ENCODE measurements around the gene RACGAP1.

Gene RACGAP1

DNA sequence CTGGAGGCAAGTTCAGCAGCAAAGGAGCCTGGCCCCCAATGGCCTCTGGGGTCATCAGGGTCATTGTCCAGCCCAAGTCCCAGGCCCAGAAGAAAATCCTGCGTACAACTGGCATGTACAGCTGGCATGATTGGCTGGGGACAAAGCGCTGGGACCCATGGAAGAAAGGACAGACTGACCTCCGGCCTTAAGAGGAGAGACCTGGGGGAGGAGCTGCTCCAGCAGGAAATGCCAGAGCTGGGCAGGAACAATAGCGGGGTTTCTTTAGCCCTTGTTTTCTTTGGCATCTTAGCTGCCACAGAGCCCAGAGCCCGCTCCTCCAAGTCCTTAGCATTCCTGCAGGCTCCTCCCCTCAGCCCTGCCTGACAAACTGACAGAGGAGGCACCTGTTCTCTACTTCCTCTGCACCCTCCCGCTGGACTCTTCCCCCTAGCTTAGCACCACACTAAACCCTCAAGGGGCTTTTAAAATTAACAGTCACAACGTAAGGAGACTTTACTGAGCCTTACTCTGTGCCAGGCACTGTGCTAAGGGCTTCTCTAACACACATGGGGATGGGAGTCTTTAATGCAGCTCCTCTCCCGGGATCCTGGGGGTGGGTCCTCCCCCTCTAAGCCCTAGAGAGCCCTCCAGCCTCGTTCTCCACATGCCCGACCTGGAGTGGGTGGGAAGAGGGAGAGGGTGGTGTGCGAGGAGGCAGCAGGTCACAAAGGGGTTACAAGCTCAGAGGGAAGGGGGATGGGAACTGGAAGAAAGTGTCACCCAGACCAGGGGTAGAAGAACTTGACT lies 65.4 kb downstream of the RACGAP1 start:
- TF ChIP-seq, protein P1, sequence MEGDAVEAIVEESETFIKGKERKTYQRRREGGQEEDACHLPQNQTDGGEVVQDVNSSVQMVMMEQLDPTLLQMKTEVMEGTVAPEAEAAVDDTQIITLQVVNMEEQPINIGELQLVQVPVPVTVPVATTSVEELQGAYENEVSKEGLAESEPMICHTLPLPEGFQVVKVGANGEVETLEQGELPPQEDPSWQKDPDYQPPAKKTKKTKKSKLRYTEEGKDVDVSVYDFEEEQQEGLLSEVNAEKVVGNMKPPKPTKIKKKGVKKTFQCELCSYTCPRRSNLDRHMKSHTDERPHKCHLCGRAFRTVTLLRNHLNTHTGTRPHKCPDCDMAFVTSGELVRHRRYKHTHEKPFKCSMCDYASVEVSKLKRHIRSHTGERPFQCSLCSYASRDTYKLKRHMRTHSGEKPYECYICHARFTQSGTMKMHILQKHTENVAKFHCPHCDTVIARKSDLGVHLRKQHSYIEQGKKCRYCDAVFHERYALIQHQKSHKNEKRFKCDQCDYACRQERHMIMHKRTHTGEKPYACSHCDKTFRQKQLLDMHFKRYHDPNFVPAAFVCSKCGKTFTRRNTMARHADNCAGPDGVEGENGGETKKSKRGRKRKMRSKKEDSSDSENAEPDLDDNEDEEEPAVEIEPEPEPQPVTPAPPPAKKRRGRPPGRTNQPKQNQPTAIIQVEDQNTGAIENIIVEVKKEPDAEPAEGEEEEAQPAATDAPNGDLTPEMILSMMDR (IDR thresholded peaks at IDR 0.05), result no peak
- intact Hi-C loops (cut with DNase I; ENCODE audit: low total_unique reads), result no loop called here
- Histone ChIP-seq H3K27me3 (peaks cover 0 to 80% of the 10 kb centered on the region in 2 donors), H3K9me3 (no peaks in the 10 kb centered on the region), H3K36me3 (no peaks in the 10 kb centered on the region), H3K4me3 (no peak overlapping the region), H3K27ac (no peak overlapping the region), H3K4me1 (peaks cover 0 to 39% (median 14%) of the 10 kb centered on the region in 4 donors)
- no peak for DNase-seq

DNA sequence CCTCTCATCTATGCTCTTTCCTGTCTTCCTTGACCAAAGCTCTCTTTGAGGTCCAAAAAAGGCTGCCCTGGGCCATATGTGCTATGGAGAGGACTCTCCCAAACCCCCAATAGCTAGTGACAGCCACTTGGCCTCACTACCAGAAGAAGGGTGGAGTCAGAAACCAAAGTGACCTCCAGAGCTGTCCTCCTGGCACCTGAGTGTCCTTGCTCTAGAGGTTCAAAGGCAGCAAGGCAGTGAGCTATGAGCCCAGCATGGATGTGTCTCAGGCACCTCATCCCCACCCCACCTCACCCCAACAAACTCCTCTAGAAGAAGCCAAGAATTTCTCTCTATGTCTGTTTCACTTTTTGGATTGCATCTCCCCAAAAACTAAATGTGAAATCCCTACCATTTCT lies 67.7 kb downstream of the RACGAP1 start:
- Histone ChIP-seq H3K9me3 (no peaks in the 10 kb centered on the region), H3K36me3 (no peaks in the 10 kb centered on the region), H3K4me1 (peaks cover 0 to 35% (median 13%) of the 10 kb centered on the region in 4 donors), H3K27me3 (peaks cover 0 to 86% of the 10 kb centered on the region in 2 donors), H3K27ac (no peak overlapping the region), H3K4me3 (no peak overlapping the region)
- intact Hi-C loops (cut with DNase I; ENCODE audit: low total_unique reads), result no loop called here
- no peak for DNase-seq
- TF ChIP-seq, protein P1 (IDR thresholded peaks at IDR 0.05), result no peak

DNA sequence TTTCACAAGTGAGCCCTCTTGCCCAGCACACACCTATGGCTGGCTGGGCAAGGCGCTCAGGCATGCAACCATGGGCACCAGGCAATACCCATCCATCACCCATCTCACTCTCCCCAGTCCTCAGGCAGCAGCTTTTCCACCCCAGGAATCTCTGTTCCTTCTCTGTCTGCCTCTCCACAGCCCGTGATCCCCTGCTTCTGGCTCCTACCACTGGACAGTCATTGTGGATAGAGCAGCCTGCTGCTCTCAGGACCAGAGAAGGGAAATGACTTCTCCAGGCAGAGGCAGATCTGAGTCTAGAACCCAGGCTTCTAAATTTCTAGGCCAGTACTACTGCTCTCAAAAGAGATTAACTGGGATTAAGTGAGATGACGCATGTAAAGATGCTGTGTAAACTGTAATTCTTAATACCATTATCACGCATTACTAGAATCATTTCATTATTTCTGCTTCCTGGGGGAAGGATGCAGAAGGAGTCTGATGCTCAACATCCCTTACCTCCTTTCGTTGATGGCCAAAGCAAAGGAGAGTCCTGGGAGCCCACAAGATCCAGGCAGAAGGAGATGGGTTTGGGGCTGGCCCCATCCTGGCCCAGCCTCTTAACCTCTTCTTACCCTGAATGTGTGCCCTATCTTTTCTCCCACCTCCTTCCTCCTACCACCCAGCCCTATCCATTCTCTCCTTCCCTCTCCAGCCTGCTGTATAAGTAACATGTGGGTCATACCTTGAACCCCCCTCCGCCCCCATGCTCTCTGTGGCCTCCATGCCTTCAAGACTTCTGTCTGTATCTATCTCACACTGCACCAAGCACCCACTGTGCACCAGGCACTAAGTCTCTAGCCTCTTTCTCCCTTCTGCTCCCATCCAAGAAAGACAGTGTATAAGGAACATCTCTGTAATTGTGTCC lies 68.4 kb downstream of the RACGAP1 start:
- peaks cover 0 to 80% of the 10 kb centered on the region in 2 donors for H3K27me3 ChIP-seq
- H3K27ac ChIP-seq, result no peak overlapping the region
- H3K9me3 ChIP-seq, result no peaks in the 10 kb centered on the region
- no peak for DNase-seq
- TF ChIP-seq, protein P1 (IDR thresholded peaks at IDR 0.05), result no peak
- H3K36me3 ChIP-seq, result no peaks in the 10 kb centered on the region
- no peak overlapping the region for H3K4me3 ChIP-seq
- peaks cover 0 to 29% (median 11%) of the 10 kb centered on the region in 4 donors for H3K4me1 ChIP-seq
- intact Hi-C loops (cut with DNase I; ENCODE audit: low total_unique reads), result no loop called here

DNA sequence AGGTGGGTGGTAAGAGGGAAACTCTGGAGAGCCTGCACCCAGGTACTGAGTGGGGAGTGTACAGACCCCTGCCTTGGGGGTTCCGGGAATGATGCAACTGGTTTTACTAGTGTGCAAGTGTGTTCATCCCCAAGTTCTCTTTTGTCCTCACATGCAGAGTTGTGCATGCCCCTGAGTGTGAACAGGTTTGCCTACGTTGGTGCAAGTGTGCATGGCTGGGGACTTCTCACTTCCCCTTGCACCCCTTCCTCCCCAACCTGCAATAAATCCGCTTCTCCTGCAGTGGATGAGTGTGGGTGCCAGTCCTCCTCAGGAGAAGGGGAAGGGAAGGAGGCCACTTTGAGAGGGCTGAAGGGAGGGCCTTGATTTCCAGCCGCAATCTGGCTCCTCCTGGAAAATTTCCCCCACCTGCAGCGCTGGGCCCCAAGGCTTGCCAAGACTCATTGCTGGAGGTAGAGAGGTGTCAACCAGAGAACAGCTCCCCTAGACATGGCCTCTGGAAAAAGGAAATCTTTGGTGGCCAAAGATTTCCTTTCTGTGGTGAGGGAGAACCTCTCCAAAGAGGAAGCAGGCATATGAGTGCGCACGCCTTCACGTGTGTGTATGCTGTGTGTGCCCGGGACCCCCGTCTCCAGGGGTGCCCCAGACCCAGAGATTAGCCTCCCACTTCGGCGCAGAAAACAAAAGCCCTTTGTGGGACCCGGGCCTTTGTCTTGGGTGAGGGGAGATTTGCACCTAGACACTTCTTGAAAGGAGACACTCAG lies 69.2 kb downstream of the RACGAP1 start:
- H3K36me3 ChIP-seq, result no peaks in the 10 kb centered on the region
- intact Hi-C loops (cut with DNase I; ENCODE audit: low total_unique reads), result no loop called here
- TF ChIP-seq, protein P1 (IDR thresholded peaks at IDR 0.05), result no peak
- no peak for DNase-seq
- H3K9me3 ChIP-seq, result no peaks in the 10 kb centered on the region
- no peak overlapping the region for H3K27ac ChIP-seq
- peaks cover 0 to 22% (median 7%) of the 10 kb centered on the region in 4 donors for H3K4me1 ChIP-seq
- no peak overlapping the region for H3K4me3 ChIP-seq
- peaks cover 0 to 73% of the 10 kb centered on the region in 2 donors for H3K27me3 ChIP-seq

Measured in tibial artery (tissue), 4 donors.